Keratinocyte (primary cell): ENCODE data around the gene ADSS2. TPM values are rescaled to one million over a fixed set of nuclear protein-coding genes. Genes with fewer than 3 reads are reported as not detected.

Source experiments
- DNase-seq: peaks from one replicate; pipeline ENCODE4 v3.0.0-alpha.2; 2011; ENCODE audit warnings: low read depth, missing footprints, low spot score
- FAIRE-seq: peaks from 2 replicates; lab custom pipeline; 2011; peaks lifted over from hg19 to GRCh38; lab: Jason Lieb, UNC
- H2AFZ ChIP-seq: 2 replicates; pipeline ENCODE4 v1.6.0; 2012; ENCODE audit warnings: low read length, control low read depth, inconsistent platforms; ENCODE audit not compliant: control insufficient read depth
- H3K27ac ChIP-seq: 2 replicates; pipeline ENCODE4 v1.5.1; 2011; ENCODE audit warnings: low read length; ENCODE audit not compliant: control insufficient read depth, insufficient read depth
- H3K27me3 ChIP-seq: 3 replicates; pipeline ENCODE4 v1.6.0; 2011; ENCODE audit warnings: low read length; ENCODE audit not compliant: control insufficient read depth, insufficient read depth; ENCODE audit errors: extremely low read depth
- H3K36me3 ChIP-seq, 2 experiments: 2 replicates in 1 of 2; 3 replicates in 1 of 2; pipeline ENCODE4 v1.5.1; 2011; ENCODE audit warnings: low read length in 2 of 2, mild to moderate bottlenecking in 1 of 2; ENCODE audit not compliant: control insufficient read depth in 2 of 2, insufficient read depth in 2 of 2; ENCODE audit errors: extremely low read depth in 1 of 2
- H3K4me1 ChIP-seq: 3 replicates; pipeline ENCODE4 v1.5.1; 2011; ENCODE audit warnings: low read length; ENCODE audit not compliant: control insufficient read depth, insufficient read depth; ENCODE audit errors: extremely low read depth
- H3K4me2 ChIP-seq: 3 replicates; pipeline ENCODE4 v1.6.0; 2011; ENCODE audit warnings: low read depth, low read length; ENCODE audit not compliant: control insufficient read depth, insufficient read depth; ENCODE audit errors: extremely low read depth
- H3K4me3 ChIP-seq, 3 experiments: fragments of 200-600 bp in 1 of 3; sonication (generic) in 1 of 3; 2 replicates in 2 of 3; 3 replicates in 1 of 3; pipeline ENCODE4 v1.5.1; 2011 to 2016; ENCODE audit warnings: low read length in 3 of 3, mild to moderate bottlenecking in 3 of 3, control low read depth in 2 of 3, inconsistent platforms in 1 of 3, low read depth in 1 of 3, mixed read lengths in 1 of 3, mixed run types in 1 of 3, moderate library complexity in 1 of 3; ENCODE audit not compliant: control insufficient read depth in 2 of 3, insufficient read depth in 2 of 3; ENCODE audit errors: extremely low read depth in 1 of 3
- H3K79me2 ChIP-seq: 2 replicates; pipeline ENCODE4 v1.6.0; 2012; ENCODE audit warnings: low read length; ENCODE audit not compliant: control insufficient read depth, insufficient read depth
- H3K9ac ChIP-seq: 3 replicates; pipeline ENCODE4 v1.6.0; 2011; ENCODE audit warnings: low read length; ENCODE audit not compliant: control insufficient read depth, insufficient read depth; ENCODE audit errors: extremely low read depth
- H3K9me1 ChIP-seq: 3 replicates; pipeline ENCODE4 v1.6.0; 2011; ENCODE audit warnings: low read length; ENCODE audit not compliant: control insufficient read depth, insufficient read depth; ENCODE audit errors: extremely low read depth
- H3K9me3 ChIP-seq: 2 replicates; pipeline ENCODE4 v1.5.1; 2012; ENCODE audit warnings: low read depth, low read length; ENCODE audit not compliant: control insufficient read depth
- H4K20me1 ChIP-seq: 3 replicates; pipeline ENCODE4 v1.6.0; 2011; ENCODE audit warnings: low read length; ENCODE audit not compliant: control insufficient read depth, insufficient read depth; ENCODE audit errors: extremely low read depth
- EZH2 ChIP-seq: IDR thresholded peaks from one replicate; pipeline ENCODE4 v1.6.1; 2012; ENCODE audit warnings: inconsistent platforms, mild to moderate bottlenecking, low read length, moderate library complexity
- dilution Hi-C: fragments of 300-500 bp; cut with MboI; formaldehyde crosslinking; loops from one replicate; pipeline ENCODE4 v1.7.0; 2020; ENCODE audit warnings: low sequenced_read_pairs; ENCODE audit not compliant: extremely low pct_ligation_motif_present
- polyA plus RNA-seq, 5 experiments: library from polyadenylated mRNA; depleted of rRNA in 3 of 5; stranded (reverse) in 3 of 5; stranded (forward) in 1 of 5; unstranded in 1 of 5; fragments of >200 nt; gene quantifications; 1 replicate in 1 of 5; 2 replicates in 3 of 5; 3 replicates in 1 of 5; pipeline versions ENCODE4 v1.2.1 to v1.2.3, GENCODE V29; 2011 to 2012; ENCODE audit warnings: missing spikeins in 2 of 5, low read depth in 1 of 5, low replicate concordance in 1 of 5
- TF ChIP-seq, protein P1 (sequence below), 3 experiments: IDR thresholded peaks in 1 of 3; conservative IDR thresholded peaks in 1 of 3; optimal IDR thresholded peaks in 1 of 3; 2 replicates in 2 of 3; 3 replicates in 1 of 3; pipeline versions ENCODE3 to v1.5.1; 2011; ENCODE audit warnings: low read length in 3 of 3, mild to moderate bottlenecking in 3 of 3, moderate library complexity in 2 of 3, control low read depth in 1 of 3, inconsistent platforms in 1 of 3; ENCODE audit not compliant: insufficient read depth in 2 of 3; ENCODE audit errors: extremely low read depth in 1 of 3

Gene ADSS2
- polyA plus RNA-seq, 1 donor (not counting 4 experiments of a cell fraction or from before 2014, with no cell fraction given) = 53.5 TPM

- Histone ChIP-seq H3K4me2 (no peak overlapping the region), H3K4me3 (no peak overlapping the region), H4K20me1 (no peaks in the 10 kb centered on the region), H3K9me1 (no peaks in the 10 kb centered on the region), H3K27ac (no peak overlapping the region), H3K9ac (no peak overlapping the region), H3K79me2 (no peaks in the 10 kb centered on the region), H3K9me3 (no peaks in the 10 kb centered on the region), H3K4me1 (no peaks in the 10 kb centered on the region), H3K36me3 (no peaks in the 10 kb centered on the region), H3K27me3 (no peaks in the 10 kb centered on the region), H2AFZ (no peak overlapping the region)
- dilution Hi-C loops = no loop called here
- TF ChIP-seq EZH2 = no peak
- TF ChIP-seq, protein P1, sequence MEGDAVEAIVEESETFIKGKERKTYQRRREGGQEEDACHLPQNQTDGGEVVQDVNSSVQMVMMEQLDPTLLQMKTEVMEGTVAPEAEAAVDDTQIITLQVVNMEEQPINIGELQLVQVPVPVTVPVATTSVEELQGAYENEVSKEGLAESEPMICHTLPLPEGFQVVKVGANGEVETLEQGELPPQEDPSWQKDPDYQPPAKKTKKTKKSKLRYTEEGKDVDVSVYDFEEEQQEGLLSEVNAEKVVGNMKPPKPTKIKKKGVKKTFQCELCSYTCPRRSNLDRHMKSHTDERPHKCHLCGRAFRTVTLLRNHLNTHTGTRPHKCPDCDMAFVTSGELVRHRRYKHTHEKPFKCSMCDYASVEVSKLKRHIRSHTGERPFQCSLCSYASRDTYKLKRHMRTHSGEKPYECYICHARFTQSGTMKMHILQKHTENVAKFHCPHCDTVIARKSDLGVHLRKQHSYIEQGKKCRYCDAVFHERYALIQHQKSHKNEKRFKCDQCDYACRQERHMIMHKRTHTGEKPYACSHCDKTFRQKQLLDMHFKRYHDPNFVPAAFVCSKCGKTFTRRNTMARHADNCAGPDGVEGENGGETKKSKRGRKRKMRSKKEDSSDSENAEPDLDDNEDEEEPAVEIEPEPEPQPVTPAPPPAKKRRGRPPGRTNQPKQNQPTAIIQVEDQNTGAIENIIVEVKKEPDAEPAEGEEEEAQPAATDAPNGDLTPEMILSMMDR (optimal IDR thresholded peaks at IDR 0.05 in 1 of 3, IDR thresholded peaks at IDR 0.05 in 1 of 3, conservative IDR thresholded peaks at IDR 0.05 in 1 of 3; ENCODE audit: extremely low read depth in 1 of 3, insufficient read depth in 2 of 3, low read length in 3 of 3) = no peak
- FAIRE-seq = no peak
- no peak for DNase-seq
Observed at GRCh38 chr1:244387415-244387814, 64.3 kb downstream of the ADSS2 start.

GRCh38 chr1:244386595-244386994 is 65.1 kb downstream of the ADSS2 start:
- Histone ChIP-seq H4K20me1 (no peaks in the 10 kb centered on the region), H3K9me1 (no peaks in the 10 kb centered on the region), H3K36me3 (no peaks in the 10 kb centered on the region), H3K9ac (no peak overlapping the region), H3K79me2 (no peaks in the 10 kb centered on the region), H3K9me3 (no peaks in the 10 kb centered on the region), H2AFZ (no peak overlapping the region), H3K4me1 (no peaks in the 10 kb centered on the region), H3K27ac (no peak overlapping the region), H3K4me2 (no peak overlapping the region), H3K27me3 (no peaks in the 10 kb centered on the region), H3K4me3 (no peak overlapping the region)
- DNase-seq = no peak
- TF ChIP-seq, protein P1 (optimal IDR thresholded peaks at IDR 0.05 in 1 of 3, IDR thresholded peaks at IDR 0.05 in 1 of 3, conservative IDR thresholded peaks at IDR 0.05 in 1 of 3; ENCODE audit: extremely low read depth in 1 of 3, insufficient read depth in 2 of 3, low read length in 3 of 3) = no peak
- no peak for FAIRE-seq
- dilution Hi-C loops = no loop called here
